ENCODE measurements around the gene TEX14.

- TF ChIP-seq POLR2AphosphoS5 (IDR thresholded peaks at IDR 0.05; ENCODE audit: low read depth) (no peak), CTCF (IDR thresholded peaks at IDR 0.05; ENCODE audit: insufficient read depth, low read length) (no peak)
These were observed 163.4 kb downstream of the TEX14 start for GRCh38 chr17:58528443-58528842.
